H9 (cell line): ENCODE results near the gene MORC1. TPM values are rescaled to one million over a fixed set of nuclear protein-coding genes. Genes with fewer than 3 reads are reported as not detected.

Experiments used
- DNase-seq: peaks from one replicate; pipeline ENCODE4 v3.0.0-alpha.2; 2017
- H2AFZ ChIP-seq: one replicate; pipeline ENCODE4 v1.6.1; 2013; ENCODE audit warnings: mild to moderate bottlenecking, low read length, control low read depth, moderate library complexity
- H2AK5ac ChIP-seq: 2 replicates; pipeline ENCODE4 v1.6.1; 2013; ENCODE audit warnings: low read length, control low read depth, mixed read lengths; ENCODE audit not compliant: insufficient read length
- H2BK120ac ChIP-seq: one replicate; pipeline ENCODE4 v1.6.1; 2013; ENCODE audit warnings: low read depth, mild to moderate bottlenecking, low read length, control low read depth, inconsistent platforms; ENCODE audit not compliant: poor library complexity, severe bottlenecking
- H2BK12ac ChIP-seq: 2 replicates; pipeline ENCODE4 v1.6.1; 2013; ENCODE audit warnings: low read length, control low read depth, mixed read lengths, low read depth; ENCODE audit not compliant: insufficient read length
- H2BK15ac ChIP-seq: 2 replicates; pipeline ENCODE4 v1.6.1; 2013; ENCODE audit warnings: low read depth, low read length, control low read depth
- H2BK20ac ChIP-seq: one replicate; pipeline ENCODE4 v1.6.1; 2013; ENCODE audit warnings: low read depth, mild to moderate bottlenecking, low read length, control low read depth, inconsistent platforms; ENCODE audit not compliant: poor library complexity, severe bottlenecking
- H2BK5ac ChIP-seq: 2 replicates; pipeline ENCODE4 v1.6.1; 2013; ENCODE audit warnings: low read length, control low read depth, mixed read lengths; ENCODE audit not compliant: insufficient read length
- H3K14ac ChIP-seq: 2 replicates; pipeline ENCODE4 v1.6.1; 2013; ENCODE audit warnings: low read length, control low read depth; ENCODE audit not compliant: insufficient read depth
- H3K18ac ChIP-seq: 2 replicates; pipeline ENCODE4 v1.6.1; 2013; ENCODE audit warnings: low read depth, mild to moderate bottlenecking, mixed read lengths, low read length, control low read depth; ENCODE audit not compliant: insufficient read length
- H3K23ac ChIP-seq: 2 replicates; pipeline ENCODE4 v1.6.1; 2013; ENCODE audit warnings: low read length, control low read depth, mixed read lengths, low read depth; ENCODE audit not compliant: insufficient read length
- H3K23me2 ChIP-seq: 2 replicates; pipeline ENCODE4 v1.6.1; 2013; ENCODE audit warnings: low read depth, mild to moderate bottlenecking, mixed read lengths, low read length, control low read depth; ENCODE audit not compliant: insufficient read length, poor library complexity, severe bottlenecking
- H3K27ac ChIP-seq: 2 replicates; pipeline ENCODE4 v1.5.1; 2013; ENCODE audit warnings: low read length, control low read depth, mixed read lengths, low read depth; ENCODE audit not compliant: insufficient read length
- H3K27me3 ChIP-seq: 2 replicates; pipeline ENCODE4 v1.6.1; 2013; ENCODE audit warnings: low read length, control low read depth, inconsistent platforms; ENCODE audit not compliant: insufficient read depth
- H3K4ac ChIP-seq: 2 replicates; pipeline ENCODE4 v1.6.1; 2013; ENCODE audit warnings: low read depth, mild to moderate bottlenecking, control low read depth, inconsistent platforms, low read length, moderate library complexity
- H3K4me1 ChIP-seq: 2 replicates; pipeline ENCODE4 v1.6.1; 2013; ENCODE audit warnings: low read length, control low read depth, inconsistent platforms; ENCODE audit not compliant: insufficient read depth
- H3K4me2 ChIP-seq: 2 replicates; pipeline ENCODE4 v1.6.1; 2013; ENCODE audit warnings: low read length, control low read depth, mixed read lengths; ENCODE audit not compliant: insufficient read length, insufficient read depth
- H3K56ac ChIP-seq: 2 replicates; pipeline ENCODE4 v1.6.1; 2013; ENCODE audit warnings: low read depth, mild to moderate bottlenecking, mixed read lengths, low read length, control low read depth; ENCODE audit not compliant: insufficient read length
- H3K79me1 ChIP-seq: 2 replicates; pipeline ENCODE4 v1.6.1; 2013; ENCODE audit warnings: low read depth, mild to moderate bottlenecking, moderate library complexity, low read length, control low read depth, inconsistent platforms; ENCODE audit not compliant: insufficient read depth, poor library complexity, severe bottlenecking
- H3K79me2 ChIP-seq: 2 replicates; pipeline ENCODE4 v1.6.1; 2013; ENCODE audit warnings: low read length, control low read depth, inconsistent platforms; ENCODE audit not compliant: insufficient read depth
- H3K9ac ChIP-seq: 2 replicates; pipeline ENCODE4 v1.6.1; 2013; ENCODE audit warnings: low read length, control low read depth, mixed read lengths; ENCODE audit not compliant: insufficient read length; ENCODE audit errors: extremely low read depth
- H3K9me3 ChIP-seq: one replicate; pipeline ENCODE4 v1.6.1; 2013; ENCODE audit warnings: low read depth, low read length, inconsistent platforms; ENCODE audit not compliant: control insufficient read depth
- H3T11ph ChIP-seq: one replicate; pipeline ENCODE4 v1.6.1; 2013; ENCODE audit warnings: mild to moderate bottlenecking, low read length, control low read depth, inconsistent platforms
- H4K20me1 ChIP-seq: one replicate; pipeline ENCODE4 v1.6.1; 2013; ENCODE audit not compliant: control insufficient read depth, insufficient read length, insufficient read depth
- H4K5ac ChIP-seq: 2 replicates; pipeline ENCODE4 v1.6.1; 2013; ENCODE audit warnings: low read depth, mild to moderate bottlenecking, mixed read lengths, low read length, control low read depth; ENCODE audit not compliant: insufficient read length
- H4K8ac ChIP-seq: replicated peaks from 2 replicates; pipeline ENCODE4 v1.6.1; 2013; ENCODE audit warnings: low read length, control low read depth, mixed read lengths, low read depth; ENCODE audit not compliant: insufficient read length
- H4K91ac ChIP-seq: 2 replicates; pipeline ENCODE4 v1.6.1; 2013; ENCODE audit warnings: low read depth, mild to moderate bottlenecking, moderate library complexity, mixed read lengths, low read length, control low read depth; ENCODE audit not compliant: insufficient read length
- H3K27ac Mint-ChIP-seq, 3 experiments: 2 replicates in 2 of 3; 3 replicates in 1 of 3; pipeline ENCODE4 v1.8.0; 2020 to 2021; ENCODE audit warnings: mixed read lengths in 3 of 3, mild to moderate bottlenecking in 1 of 3, moderate library complexity in 1 of 3
- H3K27me3 Mint-ChIP-seq: 2 replicates; pipeline ENCODE4 v1.8.0; 2021; ENCODE audit warnings: low read depth, mild to moderate bottlenecking, moderate library complexity, mixed read lengths
- H3K36me3 Mint-ChIP-seq, 3 experiments: 2 replicates in 2 of 3; 3 replicates in 1 of 3; pipeline ENCODE4 v1.8.0; 2020 to 2021; ENCODE audit warnings: low read depth in 3 of 3, mixed read lengths in 3 of 3; ENCODE audit not compliant: insufficient read depth in 1 of 3
- H3K4me1 Mint-ChIP-seq, 2 experiments: 2 replicates each; pipeline ENCODE4 v1.8.0; 2020; ENCODE audit warnings: mixed read lengths in 2 of 2
- H3K4me3 Mint-ChIP-seq, 2 experiments: 2 replicates in 1 of 2; 3 replicates in 1 of 2; pipeline ENCODE4 v1.8.0; 2020 to 2021; ENCODE audit warnings: mild to moderate bottlenecking in 2 of 2, mixed read lengths in 2 of 2, moderate library complexity in 1 of 2
- H3K9me3 Mint-ChIP-seq, 2 experiments: 2 replicates in 1 of 2; 3 replicates in 1 of 2; pipeline ENCODE4 v1.8.0; 2020; ENCODE audit warnings: mild to moderate bottlenecking in 2 of 2, mixed read lengths in 2 of 2, moderate library complexity in 1 of 2
- WGBS: extraction: QIAGEN DNeasy Blood & Tissue Kit; methylation state at CpG from one replicate; pipeline ENCODE4 v1.1.7; 2013; ENCODE audit warnings: missing lambda C conversion rate, low lambda C conversion rate, mixed read lengths; ENCODE audit not compliant: insufficient read length; ENCODE audit errors: extremely low coverage; 5-methylcytosine and 5-hydroxymethylcytosine counted together
- total RNA-seq: library from RNA; stranded (reverse); gene quantifications from 2 replicates; pipeline ENCODE4 v1.2.1, GENCODE V29; 2021
- TF ChIP-seq, protein P1 (sequence below): fragments of 200-600 bp; sonication (generic); conservative IDR thresholded peaks from 3 replicates; pipeline ENCODE4 v1.8.0; 2021; ENCODE audit warnings: antibody characterized with exemption, mild to moderate bottlenecking

The MORC1 gene
- total RNA-seq, 1 experiment from 2014 or later: not detected

DNA sequence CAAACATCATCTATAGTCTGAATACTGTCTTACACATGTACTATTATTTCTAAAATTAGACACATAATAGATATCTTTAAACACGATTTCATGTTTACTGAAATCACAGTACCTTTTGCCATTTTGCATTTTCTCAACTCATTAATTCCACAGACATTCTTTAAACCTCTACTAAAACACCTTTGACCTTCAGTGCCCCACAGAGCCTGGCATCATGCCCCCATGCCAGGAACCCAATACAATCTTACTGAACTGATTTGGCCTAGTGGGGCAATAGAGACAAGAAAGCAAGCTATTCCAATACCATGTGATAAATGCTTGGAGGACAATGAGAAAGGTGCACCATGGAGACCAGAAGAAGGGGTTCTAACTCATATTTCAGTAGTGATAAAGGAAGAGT lies 144.9 kb downstream of the MORC1 start:
- peaks cover 0 to 3% of the 10 kb centered on the region in 2 experiments; a peak in 1 of 4 replicates for H3K4me1 Mint-ChIP-seq

More for the DNA sequence above, 144.9 kb downstream of the MORC1 start:
- Histone ChIP-seq H3K27ac (no peak overlapping the region), H2AK5ac (no peak overlapping the region), H3T11ph (no peak overlapping the region), H3K79me1 (no peaks in the 10 kb centered on the region), H3K9ac (no peak overlapping the region), H3K56ac (no peak overlapping the region), H2BK120ac (no peak overlapping the region), H2AFZ (no peak overlapping the region), H3K4ac (no peak overlapping the region), H4K91ac (no peak overlapping the region), H2BK20ac (no peak overlapping the region), H2BK12ac (no peak overlapping the region), H3K14ac (no peak overlapping the region), H2BK5ac (no peak overlapping the region), H3K23me2 (no peaks in the 10 kb centered on the region), H4K5ac (no peak overlapping the region), H3K4me1 (no peaks in the 10 kb centered on the region), H4K20me1 (no peaks in the 10 kb centered on the region), H2BK15ac (no peak overlapping the region), H3K4me2 (no peak overlapping the region), H3K18ac (no peak overlapping the region), H4K8ac (no peak overlapping the region), H3K79me2 (no peaks in the 10 kb centered on the region), H3K9me3 (no peaks in the 10 kb centered on the region), H3K27me3 (no peaks in the 10 kb centered on the region), H3K23ac (no peak overlapping the region)
- no peak overlapping the region for H3K4me3 Mint-ChIP-seq
- no peaks in the 10 kb centered on the region for H3K36me3 Mint-ChIP-seq
- TF ChIP-seq, protein P1, sequence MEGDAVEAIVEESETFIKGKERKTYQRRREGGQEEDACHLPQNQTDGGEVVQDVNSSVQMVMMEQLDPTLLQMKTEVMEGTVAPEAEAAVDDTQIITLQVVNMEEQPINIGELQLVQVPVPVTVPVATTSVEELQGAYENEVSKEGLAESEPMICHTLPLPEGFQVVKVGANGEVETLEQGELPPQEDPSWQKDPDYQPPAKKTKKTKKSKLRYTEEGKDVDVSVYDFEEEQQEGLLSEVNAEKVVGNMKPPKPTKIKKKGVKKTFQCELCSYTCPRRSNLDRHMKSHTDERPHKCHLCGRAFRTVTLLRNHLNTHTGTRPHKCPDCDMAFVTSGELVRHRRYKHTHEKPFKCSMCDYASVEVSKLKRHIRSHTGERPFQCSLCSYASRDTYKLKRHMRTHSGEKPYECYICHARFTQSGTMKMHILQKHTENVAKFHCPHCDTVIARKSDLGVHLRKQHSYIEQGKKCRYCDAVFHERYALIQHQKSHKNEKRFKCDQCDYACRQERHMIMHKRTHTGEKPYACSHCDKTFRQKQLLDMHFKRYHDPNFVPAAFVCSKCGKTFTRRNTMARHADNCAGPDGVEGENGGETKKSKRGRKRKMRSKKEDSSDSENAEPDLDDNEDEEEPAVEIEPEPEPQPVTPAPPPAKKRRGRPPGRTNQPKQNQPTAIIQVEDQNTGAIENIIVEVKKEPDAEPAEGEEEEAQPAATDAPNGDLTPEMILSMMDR: no peak
- WGBS: no CpG with 5 or more reads among the region's 1 CpG
- no peaks in the 10 kb centered on the region for H3K9me3 Mint-ChIP-seq
- H3K27ac Mint-ChIP-seq: no peak overlapping the region
- no peak for DNase-seq
- H3K27me3 Mint-ChIP-seq: no peaks in the 10 kb centered on the region
